Neuronal stem cell (in vitro differentiated cells): Measurements from ENCODE around the gene GPBAR1.

Experiments
- DNase-seq: peaks from one replicate; pipeline ENCODE4 v3.0.0-alpha.2; 2013; ENCODE audit warnings: low spot score
- H2AFZ ChIP-seq: one replicate; pipeline ENCODE4 v1.6.1; 2013; ENCODE audit warnings: mild to moderate bottlenecking, low read length, inconsistent platforms
- H2AK5ac ChIP-seq: 2 replicates; pipeline ENCODE4 v1.6.1; 2013; ENCODE audit warnings: low read depth, mild to moderate bottlenecking, inconsistent platforms, low read length, moderate library complexity, mixed read lengths
- H2BK120ac ChIP-seq: 2 replicates; pipeline ENCODE4 v1.6.1; 2013; ENCODE audit warnings: low read depth, mild to moderate bottlenecking, inconsistent platforms, low read length, moderate library complexity, mixed read lengths
- H2BK12ac ChIP-seq: one replicate; pipeline ENCODE4 v1.6.1; 2013; ENCODE audit warnings: low read length, inconsistent platforms
- H2BK15ac ChIP-seq: 2 replicates; pipeline ENCODE4 v1.6.1; 2013; ENCODE audit warnings: mild to moderate bottlenecking, low read length, inconsistent platforms, mixed read lengths
- H2BK5ac ChIP-seq: one replicate; pipeline ENCODE4 v1.6.1; 2013; ENCODE audit warnings: inconsistent platforms, mild to moderate bottlenecking, low read length, moderate library complexity
- H3K14ac ChIP-seq: one replicate; pipeline ENCODE4 v1.6.1; 2013; ENCODE audit warnings: low read length, inconsistent platforms
- H3K18ac ChIP-seq: 2 replicates; pipeline ENCODE4 v1.6.1; 2013; ENCODE audit warnings: low read length, inconsistent platforms
- H3K23ac ChIP-seq: 2 replicates; pipeline ENCODE4 v1.6.1; 2013; ENCODE audit warnings: low read depth, mild to moderate bottlenecking, mixed read lengths, low read length, inconsistent platforms; ENCODE audit not compliant: poor library complexity
- H3K27ac ChIP-seq: replicated peaks from 3 replicates; pipeline ENCODE4 v1.5.1; 2013; ENCODE audit warnings: low read length, inconsistent platforms
- H3K27me3 ChIP-seq, 3 experiments: 2 replicates each; pipeline ENCODE4 v1.6.1; 2013; ENCODE audit warnings: low read length in 3 of 3, mild to moderate bottlenecking in 2 of 3, inconsistent platforms in 1 of 3, low read depth in 1 of 3, mixed read lengths in 1 of 3, moderate library complexity in 1 of 3; ENCODE audit not compliant: control insufficient read depth in 3 of 3, insufficient read depth in 3 of 3
- H3K36me3 ChIP-seq, 2 donors: replicated peaks in 1 of 2; 2 replicates each; pipeline ENCODE4 v1.6.1; 2013; ENCODE audit warnings: low read length in 2 of 2; ENCODE audit not compliant: control insufficient read depth in 2 of 2, insufficient read depth in 2 of 2
- H3K4ac ChIP-seq: 2 replicates; pipeline ENCODE4 v1.6.1; 2013; ENCODE audit warnings: inconsistent platforms, mild to moderate bottlenecking, low read length, moderate library complexity
- H3K4me1 ChIP-seq, 2 donors: 1 replicate in 1 of 2; 2 replicates in 1 of 2; pipeline ENCODE4 v1.6.1; 2013; ENCODE audit warnings: low read length in 2 of 2, low read depth in 1 of 2; ENCODE audit not compliant: control insufficient read depth in 2 of 2, insufficient read depth in 1 of 2
- H3K4me2 ChIP-seq: one replicate; pipeline ENCODE4 v1.6.1; 2013; ENCODE audit warnings: mild to moderate bottlenecking, low read length, inconsistent platforms; ENCODE audit not compliant: insufficient read depth, poor library complexity, severe bottlenecking
- H3K4me3 ChIP-seq, 2 donors: 2 replicates each; pipeline ENCODE4 v1.5.1; 2013; ENCODE audit warnings: low read length in 2 of 2, mild to moderate bottlenecking in 2 of 2, inconsistent platforms in 1 of 2, moderate library complexity in 1 of 2
- H3K79me1 ChIP-seq: one replicate; pipeline ENCODE4 v1.6.1; 2013; ENCODE audit warnings: low read depth, mild to moderate bottlenecking, inconsistent platforms, low read length, moderate library complexity
- H3K9ac ChIP-seq: one replicate; pipeline ENCODE4 v1.6.1; 2013; ENCODE audit warnings: mild to moderate bottlenecking, low read depth, low read length, inconsistent platforms; ENCODE audit not compliant: poor library complexity
- H3K9me3 ChIP-seq, 2 donors: replicated peaks in 1 of 2; 2 replicates each; pipeline versions ENCODE3 to v1.6.1; 2013; ENCODE audit warnings: low read length in 2 of 2, mild to moderate bottlenecking in 2 of 2, inconsistent platforms in 1 of 2, low read depth in 1 of 2, mixed read lengths in 1 of 2, moderate library complexity in 1 of 2; ENCODE audit not compliant: control insufficient read depth in 2 of 2, insufficient read depth in 1 of 2
- H4K8ac ChIP-seq: one replicate; pipeline ENCODE4 v1.6.1; 2013; ENCODE audit warnings: low read depth, mild to moderate bottlenecking, inconsistent platforms, low read length, moderate library complexity
- H4K91ac ChIP-seq: one replicate; pipeline ENCODE4 v1.6.1; 2013; ENCODE audit warnings: low read length, low read depth, mild to moderate bottlenecking, inconsistent platforms; ENCODE audit not compliant: poor library complexity
- WGBS, 2 donors: extraction: QIAGEN DNeasy Blood & Tissue Kit; methylation state at CpG; one replicate each; pipeline ENCODE4 v1.1.7; 2013; ENCODE audit warnings: missing lambda C conversion rate in 2 of 2, mixed read lengths in 1 of 2; ENCODE audit not compliant: insufficient read length in 2 of 2, insufficient replicate concordance in 1 of 2; ENCODE audit errors: extremely low coverage in 2 of 2; 5-methylcytosine and 5-hydroxymethylcytosine counted together

Gene GPBAR1

DNA sequence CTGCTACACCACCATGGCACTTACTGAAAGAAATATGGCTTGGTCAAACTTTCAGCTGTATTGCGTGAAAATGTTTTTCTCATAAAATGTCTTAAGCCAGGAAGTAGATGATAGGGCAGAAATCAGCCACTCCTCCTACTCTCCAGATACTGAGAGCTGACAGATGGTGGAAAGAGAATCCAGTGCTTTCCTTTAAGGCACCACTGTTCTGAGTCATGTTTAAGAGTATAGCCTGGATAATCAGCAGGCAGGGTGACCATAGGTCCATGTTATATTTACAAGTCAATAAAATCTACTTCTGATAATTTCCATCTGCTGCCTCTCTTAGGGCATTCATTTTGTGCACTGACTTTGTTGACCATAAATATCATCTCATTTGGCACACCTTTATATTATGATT is 21.9 kb upstream of the GPBAR1 start:
- H2BK120ac ChIP-seq: no peak overlapping the region
- H3K4me1 ChIP-seq: no peaks in the 10 kb centered on the region
- H3K4me3 ChIP-seq: no peak overlapping the region
- H3K4ac ChIP-seq: no peak overlapping the region
- H2AK5ac ChIP-seq: no peak overlapping the region
- H3K9ac ChIP-seq: no peak overlapping the region
- H2BK12ac ChIP-seq: no peak overlapping the region
- H3K36me3 ChIP-seq: peaks cover 20 to 97% of the 10 kb centered on the region in 2 donors
- H2AFZ ChIP-seq: no peak overlapping the region
- H3K79me1 ChIP-seq: no peaks in the 10 kb centered on the region
- H4K8ac ChIP-seq: no peak overlapping the region
- no peak overlapping the region for H3K18ac ChIP-seq
- H4K91ac ChIP-seq: no peak overlapping the region
- H3K14ac ChIP-seq: no peak overlapping the region
- no peak overlapping the region for H2BK5ac ChIP-seq
- no peaks in the 10 kb centered on the region for H3K27me3 ChIP-seq
- H2BK15ac ChIP-seq: no peak overlapping the region
- no peaks in the 10 kb centered on the region for H3K9me3 ChIP-seq
- no CpG with 5 or more reads among the region's 1 CpG for WGBS, 2 donors
- no peak overlapping the region for H3K4me2 ChIP-seq
- no peak overlapping the region for H3K23ac ChIP-seq
- no peak overlapping the region for H3K27ac ChIP-seq
- DNase-seq: no peak

DNA sequence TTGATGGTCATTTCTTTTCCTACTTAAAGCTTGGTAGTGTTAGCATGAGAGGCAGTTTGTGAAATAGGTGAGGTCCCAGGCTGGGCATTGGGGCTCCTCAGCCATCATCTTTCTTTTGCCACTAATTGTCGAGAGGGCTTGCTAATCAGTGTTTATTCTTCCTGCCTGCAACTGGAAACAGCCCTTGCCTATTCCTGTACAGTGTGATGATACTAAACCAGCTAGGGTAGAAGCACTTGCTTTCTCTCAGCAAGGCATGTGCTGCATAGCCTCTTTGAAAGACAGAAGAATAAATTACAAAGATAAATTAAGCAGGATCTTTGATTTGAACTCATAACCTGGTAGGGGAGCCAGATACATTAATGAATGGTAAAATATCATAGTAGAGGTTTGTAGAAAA is 16.6 kb upstream of the GPBAR1 start:
- H2AFZ ChIP-seq: no peak overlapping the region
- no peak overlapping the region for H2BK5ac ChIP-seq
- WGBS, 2 donors: no CpG with 5 or more reads among the region's 1 CpG
- no peak for DNase-seq
- no peak overlapping the region for H3K23ac ChIP-seq
- H2BK15ac ChIP-seq: no peak overlapping the region
- no peak overlapping the region for H3K14ac ChIP-seq
- no peaks in the 10 kb centered on the region for H3K79me1 ChIP-seq
- H3K4me2 ChIP-seq: no peak overlapping the region
- no peak overlapping the region for H3K9ac ChIP-seq
- H3K18ac ChIP-seq: no peak overlapping the region
- H3K27me3 ChIP-seq: no peaks in the 10 kb centered on the region
- H3K4me1 ChIP-seq: no peaks in the 10 kb centered on the region
- no peak overlapping the region for H3K4ac ChIP-seq
- no peaks in the 10 kb centered on the region for H3K9me3 ChIP-seq
- H2AK5ac ChIP-seq: no peak overlapping the region
- no peak overlapping the region for H2BK120ac ChIP-seq
- no peak overlapping the region for H3K4me3 ChIP-seq
- H2BK12ac ChIP-seq: no peak overlapping the region
- no peak overlapping the region for H4K8ac ChIP-seq
- no peak overlapping the region for H3K27ac ChIP-seq
- no peak overlapping the region for H4K91ac ChIP-seq
- peaks cover 36 to 96% of the 10 kb centered on the region in 2 donors for H3K36me3 ChIP-seq

- Histone ChIP-seq H3K14ac (no peak overlapping the region), H3K27me3 (no peaks in the 10 kb centered on the region), H2AFZ (no peak overlapping the region), H3K4me1 (no peaks in the 10 kb centered on the region), H3K9me3 (no peaks in the 10 kb centered on the region), H3K4me3 (no peak overlapping the region), H3K23ac (no peak overlapping the region), H3K9ac (no peak overlapping the region), H2BK12ac (no peak overlapping the region), H3K27ac (no peak overlapping the region), H4K91ac (no peak overlapping the region), H3K18ac (no peak overlapping the region), H3K36me3 (peaks cover 38 to 96% of the 10 kb centered on the region in 2 donors), H3K4ac (no peak overlapping the region), H2BK5ac (no peak overlapping the region), H3K4me2 (no peak overlapping the region), H2BK15ac (no peak overlapping the region), H2BK120ac (no peak overlapping the region), H4K8ac (no peak overlapping the region), H2AK5ac (no peak overlapping the region), H3K79me1 (no peaks in the 10 kb centered on the region)
- no CpG with 5 or more reads among the region's 2 CpGs for WGBS, 2 donors
- DNase-seq: no peak
Observed at GRCh38 chr2:218244665-218245064, 16.1 kb upstream of the GPBAR1 start.

DNA sequence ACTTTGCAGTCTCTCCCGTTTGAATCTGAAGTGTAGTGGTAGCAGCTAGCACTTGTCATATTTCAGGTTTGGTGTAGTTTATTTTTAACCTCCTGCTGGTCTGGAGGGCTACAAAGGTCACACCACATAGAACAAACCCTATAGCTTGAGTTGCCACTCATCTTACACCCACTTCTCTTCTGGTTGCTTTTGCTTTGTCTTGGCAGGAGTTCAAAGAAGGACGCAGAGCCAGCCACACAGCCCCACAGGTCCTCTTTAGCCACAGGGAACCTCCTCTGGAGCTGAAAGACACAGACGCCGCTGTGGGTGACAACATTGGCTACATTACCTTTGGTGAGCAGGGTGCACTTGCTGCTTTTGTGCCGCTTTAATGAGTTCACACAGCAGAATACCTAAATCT is 15.6 kb upstream of the GPBAR1 start:
- Histone ChIP-seq H3K79me1 (no peaks in the 10 kb centered on the region), H2AFZ (no peak overlapping the region), H3K9me3 (no peaks in the 10 kb centered on the region), H3K27ac (no peak overlapping the region), H2BK5ac (no peak overlapping the region), H3K9ac (no peak overlapping the region), H2BK120ac (no peak overlapping the region), H2AK5ac (no peak overlapping the region), H3K23ac (no peak overlapping the region), H3K18ac (no peak overlapping the region), H3K4me3 (no peak overlapping the region), H3K4ac (no peak overlapping the region), H4K8ac (no peak overlapping the region), H3K14ac (no peak overlapping the region), H3K4me1 (no peaks in the 10 kb centered on the region), H3K27me3 (no peaks in the 10 kb centered on the region), H3K4me2 (no peak overlapping the region), H2BK15ac (no peak overlapping the region), H4K91ac (no peak overlapping the region), H3K36me3 (peaks cover 43 to 98% of the 10 kb centered on the region in 2 donors), H2BK12ac (no peak overlapping the region)
- DNase-seq: no peak
- no CpG with 5 or more reads among the region's 5 CpGs for WGBS, 2 donors
